HG02840 (cell line): ENCODE results near the gene ITSN2.

Experiments
- ATAC-seq: cut with Tn5 transposase; IDR thresholded peaks from one replicate; pipeline ENCODE4 v1.9.1; 2021; ENCODE audit warnings: mild to moderate bottlenecking, moderate library complexity, moderate number of reproducible peaks; ENCODE audit not compliant: unreplicated experiment, low FRiP score

The ITSN2 gene

GRCh38 chr2:24337890-24338289 lies 22.4 kb downstream of the ITSN2 start:
- ATAC-seq = no peak

GRCh38 chr2:24336811-24337210 lies 23.5 kb downstream of the ITSN2 start:
- ATAC-seq = no peak

GRCh38 chr2:24334245-24334633 lies 26.1 kb downstream of the ITSN2 start:
- ATAC-seq = no peak

- no peak for ATAC-seq
These were observed 27.4 kb downstream of the ITSN2 start for GRCh38 chr2:24332791-24333540.

GRCh38 chr2:24330161-24330560 lies 30.2 kb downstream of the ITSN2 start:
- no peak for ATAC-seq

- ATAC-seq = no peak
These were observed 30.6 kb downstream of the ITSN2 start for GRCh38 chr2:24329700-24330099.

- no peak for ATAC-seq
These were observed 32.3 kb downstream of the ITSN2 start for GRCh38 chr2:24328010-24328409.

- no peak for ATAC-seq
These were observed 42.8 kb downstream of the ITSN2 start for GRCh38 chr2:24317491-24317920.

GRCh38 chr2:24315669-24316068 lies 44.7 kb downstream of the ITSN2 start:
- no peak for ATAC-seq

- no peak for ATAC-seq
These were observed 46.3 kb downstream of the ITSN2 start for GRCh38 chr2:24313744-24314632.

GRCh38 chr2:24307961-24308360 lies 52.4 kb downstream of the ITSN2 start:
- ATAC-seq = no peak

GRCh38 chr2:24304631-24305030 lies 55.7 kb downstream of the ITSN2 start:
- no peak for ATAC-seq

GRCh38 chr2:24304098-24304497 lies 56.2 kb downstream of the ITSN2 start:
- ATAC-seq = no peak

- ATAC-seq = no peak
These were observed 58.7 kb downstream of the ITSN2 start for GRCh38 chr2:24301599-24301998.

GRCh38 chr2:24297663-24298062 lies 62.7 kb downstream of the ITSN2 start:
- no peak for ATAC-seq

- ATAC-seq = no peak
These were observed 73.2 kb downstream of the ITSN2 start for GRCh38 chr2:24287171-24287570.

GRCh38 chr2:24285484-24286152 lies 74.7 kb downstream of the ITSN2 start:
- no peak for ATAC-seq

- no peak for ATAC-seq
These were observed 79.7 kb downstream of the ITSN2 start for GRCh38 chr2:24280645-24281044.

GRCh38 chr2:24280161-24280560 lies 80.2 kb downstream of the ITSN2 start:
- no peak for ATAC-seq

- ATAC-seq = no peak
These were observed 83.9 kb downstream of the ITSN2 start for GRCh38 chr2:24276349-24276899.

GRCh38 chr2:24274809-24275208 lies 85.5 kb downstream of the ITSN2 start:
- no peak for ATAC-seq
